Right lobe of liver (tissue), 4 donors: ENCODE results near the gene UBA5.
A peak's percentile ranks its signal among the peaks of the same experiment; 100 is the strongest.

Experiments used
- CTCF ChIP-seq, 4 donors: fragments of 200-600 bp in 3 of 4; fragments of 450-650 bp in 1 of 4; IDR thresholded peaks; one replicate each; pipeline versions ENCODE4 v1.5.1 to v1.8.0; 2016 to 2022; ENCODE audit warnings: antibody characterized with exemption in 4 of 4, mild to moderate bottlenecking in 2 of 4
- POLR2A ChIP-seq: fragments of 450-650 bp; IDR thresholded peaks from one replicate; pipeline ENCODE4 v1.6.1; 2017; ENCODE audit warnings: antibody characterized with exemption, mild to moderate bottlenecking
- donor health status: DM: no; HTN: no; CAD: no.
- donor health status: DM: no; HTN: no; CAD: no.
- donor health status: DM: no; HTN: yes; CAD: no.

- peak; percentile 48 to 51 (median 48) for TF ChIP-seq CTCF (IDR thresholded peaks at IDR 0.05)
- peak; percentile 83 for TF ChIP-seq POLR2A
Measured at GRCh38 chr3:132659365-132660051, 621 bp upstream of the UBA5 start, which contains the start of gene ACAD11.
